Right lobe of liver (tissue), 4 donors: ENCODE results near the gene HEMK1.

Source experiments
- POLR2A ChIP-seq: fragments of 450-650 bp; IDR thresholded peaks from one replicate; pipeline ENCODE4 v1.6.1; 2017; ENCODE audit warnings: antibody characterized with exemption, mild to moderate bottlenecking
- TF ChIP-seq, protein P1 (sequence below), 4 donors: fragments of 200-600 bp in 3 of 4; fragments of 450-650 bp in 1 of 4; IDR thresholded peaks; one replicate each; pipeline versions ENCODE4 v1.5.1 to v1.8.0; 2016 to 2022; ENCODE audit warnings: antibody characterized with exemption in 4 of 4, mild to moderate bottlenecking in 2 of 4
- donor health status: DM: no; HTN: no; CAD: no.
- donor health status: DM: no; HTN: no; CAD: no.
- donor health status: DM: no; HTN: yes; CAD: no.

DNA sequence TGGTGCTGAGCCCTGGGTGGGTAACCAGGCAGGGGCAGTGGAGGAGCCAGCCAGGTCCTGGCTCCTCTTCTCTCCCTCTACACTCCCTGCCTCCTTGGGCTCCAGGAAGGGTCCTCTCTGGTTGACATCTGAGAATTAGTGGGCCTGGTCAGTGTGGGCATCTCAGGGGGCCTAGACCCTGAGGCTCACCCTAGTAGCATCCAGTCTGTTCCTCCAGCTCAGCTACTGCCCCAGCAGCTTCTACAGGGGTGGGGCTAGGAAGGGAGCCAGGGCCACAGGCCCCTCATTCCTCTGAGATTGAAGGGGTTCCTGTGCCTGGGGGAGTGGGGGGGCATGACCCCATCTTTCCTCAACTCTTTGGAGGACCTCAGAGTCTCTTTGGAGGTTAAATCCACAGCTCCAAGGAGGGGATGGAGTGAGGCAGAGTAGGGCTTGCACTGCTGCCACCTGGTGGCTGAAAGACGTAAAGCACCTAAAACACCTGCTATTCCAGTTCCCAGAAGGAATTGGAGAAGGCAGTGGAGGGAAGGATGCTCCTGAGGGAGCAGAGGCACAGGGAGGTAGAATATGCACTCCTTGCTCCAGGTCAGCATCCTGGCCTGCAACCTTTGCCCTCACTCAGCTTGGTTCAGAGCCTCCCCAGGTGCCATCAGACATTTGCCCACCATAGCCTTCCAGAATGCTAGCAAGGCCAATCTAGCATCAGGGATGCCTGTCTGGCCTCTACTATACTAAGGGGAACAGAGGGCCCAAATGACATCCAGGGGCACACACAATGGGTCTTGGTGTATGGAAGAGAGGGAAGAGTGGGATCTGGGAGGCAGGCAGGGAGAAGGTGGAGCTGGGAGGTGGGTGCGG, 26.9 kb upstream of the HEMK1 start:
- TF ChIP-seq, protein P1, sequence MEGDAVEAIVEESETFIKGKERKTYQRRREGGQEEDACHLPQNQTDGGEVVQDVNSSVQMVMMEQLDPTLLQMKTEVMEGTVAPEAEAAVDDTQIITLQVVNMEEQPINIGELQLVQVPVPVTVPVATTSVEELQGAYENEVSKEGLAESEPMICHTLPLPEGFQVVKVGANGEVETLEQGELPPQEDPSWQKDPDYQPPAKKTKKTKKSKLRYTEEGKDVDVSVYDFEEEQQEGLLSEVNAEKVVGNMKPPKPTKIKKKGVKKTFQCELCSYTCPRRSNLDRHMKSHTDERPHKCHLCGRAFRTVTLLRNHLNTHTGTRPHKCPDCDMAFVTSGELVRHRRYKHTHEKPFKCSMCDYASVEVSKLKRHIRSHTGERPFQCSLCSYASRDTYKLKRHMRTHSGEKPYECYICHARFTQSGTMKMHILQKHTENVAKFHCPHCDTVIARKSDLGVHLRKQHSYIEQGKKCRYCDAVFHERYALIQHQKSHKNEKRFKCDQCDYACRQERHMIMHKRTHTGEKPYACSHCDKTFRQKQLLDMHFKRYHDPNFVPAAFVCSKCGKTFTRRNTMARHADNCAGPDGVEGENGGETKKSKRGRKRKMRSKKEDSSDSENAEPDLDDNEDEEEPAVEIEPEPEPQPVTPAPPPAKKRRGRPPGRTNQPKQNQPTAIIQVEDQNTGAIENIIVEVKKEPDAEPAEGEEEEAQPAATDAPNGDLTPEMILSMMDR (IDR thresholded peaks at IDR 0.05) = peak; percentile 83 to 91 (median 88)
- TF ChIP-seq POLR2A = no peak
